ENCODE results near the gene ADCY9.
"Not testable (repeated sequence)": the region's sequence is repeated elsewhere in the genome, so short reads cannot be mapped to it uniquely, and the experiment has no call there.

Gene ADCY9

DNA sequence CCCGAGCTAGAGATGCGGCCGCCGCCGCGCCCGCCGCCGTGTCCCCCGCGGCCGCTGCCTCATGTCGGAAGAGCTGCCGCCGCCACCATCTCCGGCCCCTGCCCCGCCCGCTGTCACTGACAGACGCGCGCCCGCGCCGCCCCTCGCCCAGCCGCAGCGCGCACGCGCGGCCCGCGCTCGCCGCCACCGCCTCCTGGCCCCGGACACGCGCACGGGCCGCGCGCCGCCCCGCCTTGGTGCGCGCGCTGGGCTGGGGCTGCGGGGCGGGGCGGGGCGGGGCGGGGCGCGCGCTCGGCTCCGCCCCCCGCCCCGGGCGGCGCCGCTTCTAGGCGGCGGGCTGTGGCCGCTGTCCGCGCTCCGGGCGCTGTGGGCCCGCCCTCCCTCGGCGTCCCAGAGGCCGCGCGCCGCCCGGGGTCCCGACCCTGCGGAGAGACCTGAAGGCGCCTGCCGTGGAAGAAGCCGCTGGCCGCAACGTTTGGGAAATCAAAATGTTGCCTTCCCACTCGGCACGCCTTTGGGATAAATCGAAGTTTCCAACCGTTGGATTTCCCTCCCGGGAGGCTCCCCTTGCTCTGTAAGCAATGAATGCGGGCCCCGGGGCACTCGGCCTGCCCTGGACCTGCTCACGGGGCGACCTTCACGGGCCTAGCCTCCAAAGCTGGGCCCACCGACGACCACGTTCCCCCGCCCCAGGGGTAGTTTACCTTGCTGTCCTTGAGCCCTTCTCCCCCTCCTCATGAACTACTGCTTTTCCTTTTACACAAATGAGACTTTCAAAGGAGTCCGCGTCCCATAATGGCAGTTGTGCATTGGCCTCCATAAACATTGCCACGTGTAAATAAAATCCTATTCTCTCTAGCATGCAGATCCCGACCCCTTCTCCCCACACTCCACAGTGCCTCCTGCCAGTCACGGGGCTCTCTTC lies at the start of gene ADCY9:
TSS of gene ADCY9 (minus strand) at position 118 of the 925 bp plus-strand sequence. CDS start 1,000 bp downstream, outside the sequence.
- DNase-seq, result peak; percentile 85

GRCh38 chr16:4160658-4161430 lies 44.6 kb upstream of the ADCY9 start:
- no peak for DNase-seq

GRCh38 chr16:4159726-4160125 lies 43.5 kb upstream of the ADCY9 start:
- no peak for DNase-seq

- DNase-seq, result no peak
These were observed 42.2 kb upstream of the ADCY9 start for GRCh38 chr16:4158143-4159093.

DNA sequence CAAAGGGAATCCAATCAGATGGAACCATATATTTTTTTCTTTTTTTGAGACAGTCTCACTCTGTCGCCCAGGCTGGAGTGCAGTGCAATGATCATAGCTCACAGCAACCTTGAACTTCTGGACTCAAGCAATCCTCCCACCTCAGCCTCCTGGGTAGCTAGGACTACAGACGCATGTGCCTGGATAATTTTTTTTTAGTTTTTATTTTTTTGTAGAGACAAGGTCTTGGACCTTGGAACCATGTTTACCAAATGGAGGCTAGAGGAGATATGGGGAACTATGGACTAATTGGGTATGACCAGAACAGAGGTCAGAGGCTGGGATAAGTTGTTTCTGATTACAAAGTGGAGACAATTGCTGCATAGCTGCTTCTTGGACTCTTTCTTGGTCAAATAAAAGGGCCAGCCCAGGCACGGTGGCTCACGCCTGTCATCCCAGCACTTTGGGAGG lies 41.2 kb upstream of the ADCY9 start:
- no peak for DNase-seq

DNA sequence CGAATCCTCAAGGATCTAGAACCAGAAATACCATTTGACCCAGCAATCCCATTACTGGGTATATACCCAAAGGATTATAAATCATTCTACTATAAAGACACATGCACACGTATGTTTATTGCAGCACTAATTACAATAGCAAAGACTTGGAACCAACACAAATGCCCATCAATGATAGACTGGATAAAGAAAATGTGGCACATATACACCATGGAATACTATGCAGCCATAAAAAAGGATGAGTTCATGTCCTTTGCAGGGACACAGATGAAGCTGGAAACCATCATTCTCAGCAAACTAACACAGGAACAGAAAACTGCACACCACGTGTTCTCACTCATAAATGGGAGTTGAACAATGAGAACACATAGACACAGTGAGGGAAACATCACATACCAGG lies 40.3 kb upstream of the ADCY9 start:
- not testable (repeated sequence) for DNase-seq

DNA sequence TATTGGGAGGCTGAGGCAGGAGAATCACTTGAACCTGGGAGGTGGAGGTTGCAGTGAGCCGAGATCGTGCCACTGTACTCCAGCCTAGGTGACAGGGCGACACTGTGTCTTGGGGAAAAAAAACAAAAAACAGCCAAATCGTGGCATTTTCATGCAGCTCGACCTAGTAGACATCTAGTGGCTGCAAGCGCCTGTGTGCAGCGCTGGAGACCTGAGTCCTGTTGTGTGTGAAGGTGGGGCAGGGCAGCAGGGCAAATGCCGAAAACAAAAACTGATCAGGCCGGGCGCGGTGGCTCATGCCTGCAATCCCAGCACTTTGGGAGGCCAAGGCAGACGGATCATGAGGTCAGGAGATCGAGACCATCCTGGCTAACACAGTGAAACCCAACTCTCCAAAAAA lies 37.1 kb upstream of the ADCY9 start:
- DNase-seq, result not testable (repeated sequence)

- no peak for DNase-seq
These were observed 36.0 kb upstream of the ADCY9 start for GRCh38 chr16:4152267-4152666.

GRCh38 chr16:4147236-4147635 lies 31.0 kb upstream of the ADCY9 start:
- DNase-seq, result peak; percentile 83

GRCh38 chr16:4142268-4142667 lies 26.0 kb upstream of the ADCY9 start:
- no peak for DNase-seq

DNA sequence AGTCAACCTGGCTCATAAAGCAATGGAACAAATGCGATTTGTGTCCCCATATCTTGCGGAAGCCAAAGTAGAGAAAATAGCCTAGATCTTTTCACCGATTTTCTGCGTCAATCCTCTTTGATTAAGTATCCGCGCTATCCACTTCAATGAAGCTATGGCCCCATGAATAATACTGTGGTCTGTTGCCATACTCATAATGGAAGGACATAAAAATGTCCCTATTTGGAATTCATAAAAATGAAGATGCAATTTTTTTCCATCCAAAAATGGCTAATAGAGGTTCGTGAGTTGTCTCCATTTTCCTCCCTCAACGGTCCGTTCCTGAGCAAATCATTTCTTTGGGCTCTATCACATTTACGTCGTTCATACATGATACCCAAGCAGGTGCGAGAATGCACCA lies 25.4 kb upstream of the ADCY9 start:
- DNase-seq, result no peak

GRCh38 chr16:4140652-4141051 lies 24.4 kb upstream of the ADCY9 start:
- DNase-seq, result peak; percentile 55

- no peak for DNase-seq
These were observed 23.7 kb upstream of the ADCY9 start for GRCh38 chr16:4139968-4140367.

DNA sequence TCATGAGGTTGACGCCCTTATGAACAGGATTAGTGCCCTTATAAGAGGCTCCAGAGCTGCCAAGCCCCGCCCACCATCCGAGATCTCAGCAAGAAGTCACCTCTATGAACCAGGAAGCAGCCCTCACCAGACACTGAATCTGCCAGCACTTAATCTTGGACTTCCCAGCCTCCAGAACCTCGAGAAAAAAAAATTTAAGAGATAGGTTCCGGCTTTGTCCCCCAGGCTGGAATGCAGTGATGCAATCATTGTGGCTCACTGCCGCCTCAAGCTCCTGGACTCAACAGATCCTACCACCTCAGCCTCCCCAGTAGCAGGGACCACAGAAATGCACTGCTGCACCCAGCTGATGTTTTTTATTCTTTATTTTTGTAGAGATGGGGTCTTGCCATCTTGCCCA lies 22.5 kb upstream of the ADCY9 start:
- no peak for DNase-seq

GRCh38 chr16:4137438-4137837 lies 21.2 kb upstream of the ADCY9 start:
- DNase-seq, result no peak

GRCh38 chr16:4136229-4136813 lies 20.1 kb upstream of the ADCY9 start:
- DNase-seq, result no peak

- DNase-seq, result no peak
These were observed 19.3 kb upstream of the ADCY9 start for GRCh38 chr16:4135537-4135936.

GRCh38 chr16:4133897-4134372 lies 17.7 kb upstream of the ADCY9 start:
- no peak for DNase-seq

DNA sequence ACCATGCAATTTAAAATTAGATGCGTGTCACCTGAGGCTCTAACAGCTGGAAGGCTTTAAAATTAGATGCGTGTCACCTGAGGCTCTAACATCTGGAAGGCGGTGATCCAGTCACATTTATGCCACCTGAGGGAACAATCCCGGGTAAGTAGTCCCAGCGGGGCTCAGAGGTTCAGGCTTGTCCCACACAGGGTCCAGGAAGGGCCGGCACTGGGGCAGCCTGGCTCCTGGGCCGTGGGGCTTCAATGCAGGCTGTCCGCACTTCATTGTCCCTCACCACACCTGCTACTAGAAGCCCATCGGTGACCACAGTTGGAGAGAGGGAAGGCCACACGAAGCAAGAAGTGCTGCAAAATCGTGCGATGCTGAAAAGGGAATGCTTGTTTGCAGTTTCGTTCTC lies 15.4 kb upstream of the ADCY9 start:
- no peak for DNase-seq

GRCh38 chr16:4124535-4125294 lies 8.5 kb upstream of the ADCY9 start:
- no peak for DNase-seq

DNA sequence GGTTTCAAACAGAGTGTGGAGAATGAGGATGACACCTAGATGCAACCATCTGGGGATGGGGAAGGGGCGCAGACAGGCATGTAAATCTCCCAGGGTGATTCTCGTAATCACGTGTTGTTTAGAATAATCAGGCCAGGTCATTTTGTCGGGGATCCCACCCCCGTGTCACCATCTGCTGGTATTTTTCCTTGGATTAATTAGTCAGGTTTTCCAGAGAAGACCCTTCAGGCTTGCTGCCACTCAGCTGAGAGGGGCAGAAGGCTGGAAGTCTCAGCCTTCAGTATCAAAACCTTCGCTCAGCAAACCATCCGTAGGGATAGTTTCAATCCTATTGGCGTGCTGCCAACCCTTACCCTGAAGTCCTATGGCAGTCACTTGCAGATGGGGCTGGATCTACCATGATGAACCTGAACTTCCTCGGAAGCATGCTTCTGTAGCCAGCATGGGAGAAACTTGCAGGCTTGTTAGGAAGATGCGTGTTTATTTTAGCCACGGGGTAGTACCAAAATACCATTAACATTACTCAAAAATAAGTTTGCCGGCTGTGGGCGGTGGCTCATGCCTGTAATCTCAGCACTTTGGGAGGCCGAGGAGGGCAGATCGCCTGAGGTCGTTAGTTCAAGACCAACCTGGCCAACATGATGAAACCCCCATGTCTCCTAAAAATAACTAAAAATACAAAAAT lies 7.5 kb upstream of the ADCY9 start:
- no peak for DNase-seq

Data from NCI-H146 (cell line).